Gastrocnemius medialis (tissue), 4 donors: ENCODE measurements around the gene TFPI. TPM values are rescaled to one million over a fixed set of nuclear protein-coding genes. Genes with fewer than 3 reads are reported as not detected.

Experiments used
- ATAC-seq, 2 donors: fragments of 150-250 bp; one replicate each; pipeline ENCODE4 v1.9.1; 2016
- DNase-seq, 2 donors: peaks; one replicate each; pipeline ENCODE4 v3.0.0-alpha.2; 2019
- H3K27ac ChIP-seq, 4 donors: fragments of 200-600 bp; sonication (generic); 1 replicate in 1 of 4; 2 replicates in 3 of 4; pipeline ENCODE4 v1.5.1; 2016 to 2018; ENCODE audit warnings: mild to moderate bottlenecking in 2 of 4, moderate library complexity in 1 of 4
- H3K27me3 ChIP-seq, 3 donors: fragments of 200-600 bp; sonication (generic) in 2 of 3; 1 replicate in 1 of 3; 2 replicates in 2 of 3; pipeline versions ENCODE4 v1.5.1 to v1.6.0; 2016 to 2019; ENCODE audit warnings: mild to moderate bottlenecking in 1 of 3, moderate library complexity in 1 of 3
- H3K36me3 ChIP-seq, 2 donors: fragments of 200-600 bp; sonication (generic) in 1 of 2; one replicate each; pipeline ENCODE4 v1.5.1; 2017 to 2018
- H3K4me1 ChIP-seq, 2 donors: fragments of 200-600 bp; sonication (generic) in 1 of 2; one replicate each; pipeline ENCODE4 v1.5.1; 2016 to 2017; ENCODE audit warnings: mild to moderate bottlenecking in 2 of 2
- H3K4me3 ChIP-seq, 4 donors: fragments of 200-600 bp; sonication (generic) in 3 of 4; 1 replicate in 1 of 4; 2 replicates in 3 of 4; pipeline ENCODE4 v1.5.1; 2016 to 2019; ENCODE audit warnings: mild to moderate bottlenecking in 2 of 4
- H3K9me3 ChIP-seq, 3 donors: fragments of 200-600 bp; sonication (generic) in 2 of 3; 1 replicate in 1 of 3; 2 replicates in 2 of 3; pipeline ENCODE4 v1.5.1; 2016 to 2019
- CTCF ChIP-seq, 5 experiments: fragments of 450-650 bp in 3 of 5; fragments of 200-600 bp in 2 of 5; sonication (generic) in 2 of 5; IDR thresholded peaks in 4 of 5; conservative IDR thresholded peaks in 1 of 5; 1 replicate in 4 of 5; 2 replicates in 1 of 5; pipeline ENCODE4 v1.5.1; 2016 to 2019; ENCODE audit warnings: antibody characterized with exemption in 5 of 5, mild to moderate bottlenecking in 3 of 5, moderate library complexity in 3 of 5
- POLR2A ChIP-seq, 2 donors: fragments of 450-650 bp; IDR thresholded peaks; one replicate each; pipeline ENCODE4 v1.6.1; 2017; ENCODE audit warnings: antibody characterized with exemption in 2 of 2, mild to moderate bottlenecking in 2 of 2, moderate library complexity in 2 of 2
- in situ Hi-C, 4 donors: fragments of 200-750 bp; cut with MboI; loops; one replicate each; pipeline versions ENCODE4 v1.15.0 to v1.8.0; 2017; ENCODE audit warnings: low sequenced_read_pairs in 4 of 4
- intact Hi-C: fragments of 100-400 bp; cut with DNase I; formaldehyde crosslinking; loops from one replicate; pipeline ENCODE4 v1.15.1; 2023; ENCODE audit warnings: low total_unique reads
- total RNA-seq, 4 donors: library from RNA; depleted of rRNA; stranded (reverse); fragments of >200 nt; gene quantifications; one replicate each; pipeline versions ENCODE4 v1.1.0 to v1.2.3, GENCODE V29; 2016

Gene TFPI
- total RNA-seq, 4 donors from 2014 or later, result 30.7 to 91.5 (median 54.7) TPM

GRCh38 chr2:187529248-187529976 lies 24.8 kb downstream of the TFPI start:
- H3K27ac ChIP-seq, result no peak overlapping the region
- H3K4me3 ChIP-seq, result no peak overlapping the region
- TF ChIP-seq POLR2A (IDR thresholded peaks at IDR 0.05) (no peak), CTCF (IDR thresholded peaks at IDR 0.05 in 4 of 5, conservative IDR thresholded peaks at IDR 0.05 in 1 of 5) (no peak)
- no peak for DNase-seq
- H3K4me1 ChIP-seq, result peaks cover 9 to 14% of the 10 kb centered on the region in 2 donors
- intact Hi-C loops (no loop called here), in situ Hi-C loops (loop anchor here in 1 of 4 donors (25.0 kb wide), 1 partner anchor 1458 kb away; no protein-coding TSS in a partner anchor)
- no peak for ATAC-seq
- H3K27me3 ChIP-seq, result no peaks in the 10 kb centered on the region
- no peaks in the 10 kb centered on the region for H3K9me3 ChIP-seq
- peaks cover 0 to 2% of the 10 kb centered on the region in 2 donors for H3K36me3 ChIP-seq

- in situ Hi-C loops (loop anchor here in 1 of 4 donors (25.0 kb wide), 1 partner anchor 1459 kb away; no protein-coding TSS in a partner anchor), intact Hi-C loops (no loop called here)
- H3K27ac ChIP-seq, result peak overlapping the region in 1 of 4 donors; percentile 2
- H3K4me3 ChIP-seq, result no peak overlapping the region
- H3K9me3 ChIP-seq, result no peaks in the 10 kb centered on the region
- no peak for ATAC-seq
- DNase-seq, result no peak
- H3K27me3 ChIP-seq, result no peaks in the 10 kb centered on the region
- peaks cover 9 to 14% of the 10 kb centered on the region in 2 donors for H3K4me1 ChIP-seq
- TF ChIP-seq POLR2A (IDR thresholded peaks at IDR 0.05) (no peak), CTCF (IDR thresholded peaks at IDR 0.05 in 4 of 5, conservative IDR thresholded peaks at IDR 0.05 in 1 of 5) (no peak)
- H3K36me3 ChIP-seq, result peaks cover 0 to 2% of the 10 kb centered on the region in 2 donors
These were observed 26.2 kb downstream of the TFPI start for GRCh38 chr2:187528042-187528441.

GRCh38 chr2:187527262-187527661 lies 27.0 kb downstream of the TFPI start:
- Histone ChIP-seq H3K4me3 (no peak overlapping the region), H3K36me3 (peaks cover 0 to 3% of the 10 kb centered on the region in 2 donors), H3K4me1 (peaks cover 9 to 14% of the 10 kb centered on the region in 2 donors), H3K9me3 (no peaks in the 10 kb centered on the region), H3K27me3 (no peaks in the 10 kb centered on the region), H3K27ac (peak overlapping the region in 3 of 4 donors; percentile 1 to 33 (median 29))
- ATAC-seq (no peak), DNase-seq (no peak)
- in situ Hi-C loops (loop anchor here in 1 of 4 donors (25.0 kb wide), 1 partner anchor 1460 kb away; no protein-coding TSS in a partner anchor), intact Hi-C loops (no loop called here)
- TF ChIP-seq CTCF (IDR thresholded peaks at IDR 0.05 in 4 of 5, conservative IDR thresholded peaks at IDR 0.05 in 1 of 5), result no peak
- no peak for TF ChIP-seq POLR2A (IDR thresholded peaks at IDR 0.05)

- Histone ChIP-seq H3K27ac (peak overlapping the region in 3 of 4 donors; percentile 1 to 33 (median 29)), H3K27me3 (no peaks in the 10 kb centered on the region), H3K4me3 (no peak overlapping the region), H3K36me3 (peaks cover 0 to 5% of the 10 kb centered on the region in 2 donors), H3K4me1 (peaks cover 9 to 14% of the 10 kb centered on the region in 2 donors), H3K9me3 (no peaks in the 10 kb centered on the region)
- DNase-seq (no peak), ATAC-seq (no peak)
- in situ Hi-C loops (loop anchor here in 1 of 4 donors (25.0 kb wide), 1 partner anchor 1461 kb away; no protein-coding TSS in a partner anchor), intact Hi-C loops (no loop called here)
- TF ChIP-seq CTCF (IDR thresholded peaks at IDR 0.05 in 4 of 5, conservative IDR thresholded peaks at IDR 0.05 in 1 of 5), result no peak
- no peak for TF ChIP-seq POLR2A (IDR thresholded peaks at IDR 0.05)
These were observed 27.4 kb downstream of the TFPI start for GRCh38 chr2:187526792-187527191.
